Measurements from ENCODE around the gene CENATAC.
"Not testable (repeated sequence)": the region's sequence is repeated elsewhere in the genome, so short reads cannot be mapped to it uniquely, and the experiment has no call there.

CENATAC gene

DNA sequence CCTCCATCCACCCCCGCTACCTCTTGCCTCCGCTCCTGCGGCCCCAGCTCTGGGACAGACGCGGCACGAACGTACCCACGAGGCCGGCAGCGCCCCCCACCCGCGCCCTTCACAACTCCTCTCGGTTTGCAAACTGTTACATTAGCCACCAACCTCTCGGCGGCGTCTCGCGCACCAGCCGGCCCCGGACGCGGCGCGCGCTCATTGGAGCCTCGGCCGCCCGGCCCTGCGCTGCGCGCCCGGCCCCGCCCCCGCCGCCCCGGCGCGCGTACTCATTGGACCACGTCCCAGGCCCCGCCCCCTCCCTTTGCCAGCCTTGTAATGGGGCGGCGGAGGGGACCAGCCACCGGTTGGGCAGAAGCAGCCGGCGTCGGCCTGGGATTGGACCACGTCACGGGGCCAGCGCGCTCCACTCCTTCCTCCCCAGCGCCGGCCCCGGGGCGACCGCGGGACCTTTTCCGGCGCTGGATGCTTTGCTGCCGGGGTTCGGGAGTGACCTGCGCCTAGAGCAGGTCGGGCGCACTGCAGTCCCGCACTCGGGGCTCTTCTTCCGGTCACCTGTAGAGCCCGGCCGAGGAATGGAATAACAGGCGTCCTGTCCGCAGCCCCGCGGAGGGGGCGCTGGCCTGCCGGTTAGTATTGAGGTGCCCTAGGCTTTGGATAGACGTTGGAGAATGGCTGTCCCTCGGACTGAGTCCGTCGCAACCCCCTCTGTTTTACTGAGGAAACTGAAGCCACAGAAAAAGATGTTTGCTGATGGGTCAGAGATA is 59.2 kb downstream of the CENATAC start, which contains the start of gene HYOU1:
Gene HYOU1 (minus strand): TSS at position 206 of the 770 bp plus-strand sequence. CDS start 1,045 bp downstream, outside the sequence.
- peak; percentile 98 for DNase-seq

DNA sequence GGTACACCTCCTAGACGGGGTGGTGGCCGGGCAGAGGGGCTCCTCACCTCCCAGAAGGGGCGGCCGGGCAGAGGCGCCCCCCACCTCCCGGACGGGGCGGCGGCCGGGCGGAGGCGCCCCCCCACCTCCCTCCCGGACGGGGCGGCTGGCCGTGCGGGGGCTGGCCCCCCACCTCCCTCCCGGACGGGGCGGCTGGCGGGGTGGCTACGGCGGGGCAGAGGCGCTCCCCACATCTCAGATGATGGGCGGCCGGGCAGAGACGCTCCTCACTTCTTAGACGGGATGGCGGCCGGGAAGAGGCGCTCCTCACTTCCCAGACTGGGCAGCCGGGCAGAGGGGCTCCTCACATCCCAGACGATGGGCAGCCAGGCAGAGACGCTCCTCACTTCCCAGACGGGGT is 61.2 kb downstream of the CENATAC start:
- not testable (repeated sequence) for DNase-seq

DNA sequence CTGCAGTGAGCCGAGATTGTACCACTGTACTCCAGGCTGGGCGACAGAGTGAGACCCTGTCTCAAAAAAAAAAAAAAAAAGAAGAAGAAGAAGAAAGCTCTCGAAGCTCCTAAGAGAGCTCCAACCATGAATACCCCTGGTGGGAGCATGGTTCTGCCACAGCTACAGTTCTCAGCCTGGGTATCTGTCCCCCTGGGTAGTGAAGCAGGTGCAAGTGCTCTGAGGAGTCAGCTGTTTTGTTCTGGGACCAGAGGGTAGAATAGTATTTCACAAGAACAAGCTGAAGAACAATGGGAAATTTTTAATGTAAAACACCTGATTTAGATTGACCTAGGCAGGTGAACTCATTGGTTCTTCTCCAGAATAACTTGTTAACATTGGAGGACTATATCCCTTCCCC is 63.3 kb downstream of the CENATAC start:
- no peak for DNase-seq

DNA sequence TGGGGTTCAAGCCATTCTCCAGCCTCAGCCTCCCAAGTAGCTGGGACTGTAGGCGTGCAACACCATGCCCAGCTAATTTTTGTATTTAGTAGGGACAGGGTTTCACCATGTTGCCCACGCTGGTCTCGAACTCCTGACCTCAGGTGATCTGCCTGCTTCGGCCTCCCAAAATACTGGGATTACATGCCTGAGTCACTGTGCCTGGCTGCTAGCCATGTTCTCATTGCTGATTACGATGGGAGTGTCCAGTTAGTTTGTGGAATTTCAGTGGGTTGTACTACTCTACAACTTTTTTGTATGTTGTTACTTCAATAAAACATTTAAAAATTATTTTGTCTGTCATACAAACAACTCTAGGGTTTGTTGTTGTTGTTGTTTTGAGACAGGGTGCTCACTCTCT is 64.8 kb downstream of the CENATAC start:
- no peak for DNase-seq

DNA sequence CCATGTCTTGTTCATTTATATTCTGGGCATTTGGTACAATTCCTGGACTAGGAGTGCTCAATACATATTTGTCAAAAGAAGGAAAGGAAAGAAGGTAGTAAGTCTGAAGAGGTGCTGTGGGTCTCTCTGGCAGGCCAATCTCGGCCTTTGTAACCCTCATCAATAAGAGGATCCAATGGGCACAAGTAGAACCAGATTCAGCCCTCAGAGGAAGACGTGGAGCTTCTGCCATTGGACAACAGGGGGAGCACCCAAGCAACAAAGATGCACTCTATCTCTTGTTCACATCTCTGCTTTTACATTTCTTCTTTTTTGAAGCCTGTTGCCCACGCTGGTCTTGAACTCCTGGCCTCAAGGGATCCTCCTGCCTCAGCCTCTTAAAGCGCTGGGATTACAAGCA is 67.4 kb downstream of the CENATAC start:
- DNase-seq = peak; percentile 40

Measured in activated T-cell treated with anti-CD3 and anti-CD28 coated beads, Interleukin-2, amount 50 U/mL, for 1 hour (primary cell).